ENCODE data around the gene MINDY4B. TPM values are rescaled to one million over a fixed set of nuclear protein-coding genes. Genes with fewer than 3 reads are reported as not detected.

Gene MINDY4B
- total and polyA plus RNA-seq, 2 of the 4 experiments (the other 2 are of a cell fraction) = not detected

- dilution Hi-C loops (cut with HindIII; ENCODE audit: low sequenced_read_pairs, unreplicated experiment) (no loop called here), intact Hi-C loops (cut with micrococcal nuclease) (no loop called here), in situ Hi-C loops (cut with MboI; ENCODE audit: low sequenced_read_pairs) (no loop called here)
- no peaks in the 10 kb centered on the region for H3K79me1 ChIP-seq (ENCODE audit: low read depth in 1 of 2, low read length in 2 of 2)
- H3K56ac ChIP-seq (ENCODE audit: extremely low read depth, insufficient read depth, low read length) = no peak overlapping the region
- no peak overlapping the region for H2BK120ac ChIP-seq (ENCODE audit: low read depth, low read length)
- ATAC-seq (ENCODE audit: low read depth) = no peak
- no peak overlapping the region for H3K4me2 ChIP-seq (ENCODE audit: low read depth, low read length)
- no peak overlapping the region for H3K9ac ChIP-seq (ENCODE audit: low read depth, low read length)
- no peaks in the 10 kb centered on the region for H4K20me1 ChIP-seq (ENCODE audit: insufficient read depth, low read length)
- H3K14ac ChIP-seq (replicated peaks; ENCODE audit: low read depth, low read length) = no peak overlapping the region
- TF ChIP-seq USF2 (IDR thresholded peaks at IDR 0.05; ENCODE audit: low read depth, low read length) = no peak
- no peak for TF ChIP-seq POLR2A (IDR thresholded peaks at IDR 0.05; ENCODE audit: low read depth, low read length)
- no peak for TF ChIP-seq ELK1 (IDR thresholded peaks at IDR 0.05; ENCODE audit: borderline replicate concordance, low read depth, low read length)
- TF ChIP-seq FOS (IDR thresholded peaks at IDR 0.05; ENCODE audit: low read depth, low read length) = no peak
- TF ChIP-seq RCOR1 (IDR thresholded peaks at IDR 0.05; ENCODE audit: insufficient replicate concordance, low read length) = no peak
- no peak for TF ChIP-seq CHD1 (IDR thresholded peaks at IDR 0.05; ENCODE audit: low read depth, low read length)
- TF ChIP-seq MAZ (IDR thresholded peaks at IDR 0.05; ENCODE audit: borderline replicate concordance, low read depth, low read length) = no peak
- no peak for TF ChIP-seq SMC3 (IDR thresholded peaks at IDR 0.05; ENCODE audit: low read depth, low read length)
- TF ChIP-seq MXI1 (IDR thresholded peaks at IDR 0.05; ENCODE audit: borderline replicate concordance, low read depth, low read length) = no peak
- TF ChIP-seq RAD21 (IDR thresholded peaks at IDR 0.05; ENCODE audit: low read length) = no peak
- TF ChIP-seq CEBPB (IDR thresholded peaks at IDR 0.05; ENCODE audit: low read depth, low read length) = no peak
- no peak for TF ChIP-seq RFX5 (IDR thresholded peaks at IDR 0.05; ENCODE audit: low read depth, low read length)
- TF ChIP-seq NFE2L2 (IDR thresholded peaks at IDR 0.05; ENCODE audit: low read depth, low read length) = no peak
- TF ChIP-seq BHLHE40 (IDR thresholded peaks at IDR 0.05; ENCODE audit: low read depth, low read length) = no peak
- no peak for TF ChIP-seq CTCF (conservative IDR thresholded peaks at IDR 0.05; ENCODE audit: low read depth, low read length)
- no peak for TF ChIP-seq MAFK (IDR thresholded peaks at IDR 0.05; ENCODE audit: low read depth, low read length)
- H4K8ac ChIP-seq (ENCODE audit: low read depth in 2 of 2, low read length in 2 of 2) = no peak overlapping the region
- no peak overlapping the region for H3K4ac ChIP-seq (ENCODE audit: low read depth, low read length)
- H4K5ac ChIP-seq (ENCODE audit: low read depth, low read length) = no peak overlapping the region
- H2BK5ac ChIP-seq (ENCODE audit: low read depth, low read length, poor library complexity, severe bottlenecking) = no peak overlapping the region
- ChIA-PET POLR2A (ENCODE audit: unreplicated experiment) (no interaction called here), CTCF (no interaction called here)
- DNase-seq = no peak
- H3K4me3 ChIP-seq (ENCODE audit: insufficient read depth, low read depth, low read length) = no peak overlapping the region
- H3K27ac ChIP-seq (ENCODE audit: insufficient read depth, low read length) = no peak overlapping the region
- H4K91ac ChIP-seq (ENCODE audit: insufficient read depth, low read depth, low read length) = no peak overlapping the region
- no peak overlapping the region for H2BK20ac ChIP-seq (ENCODE audit: low read depth, low read length)
- no peaks in the 10 kb centered on the region for H3K9me1 ChIP-seq (ENCODE audit: insufficient read depth, low read length)
- no peaks in the 10 kb centered on the region for H3K4me1 ChIP-seq (ENCODE audit: control insufficient read depth, insufficient read depth, low read length)
- H2BK15ac ChIP-seq (ENCODE audit: low read depth, low read length) = no peak overlapping the region
- 38% methylated on average over 1 of the region's 2 CpGs; no CpG with 5 or more reads in 1 of the 2 experiments for WGBS, 2 experiments (ENCODE audit: extremely low coverage in 2 of 2, insufficient read length in 1 of 2)
- H3K36me3 ChIP-seq (ENCODE audit: control insufficient read depth, insufficient read depth, low read length) = no peaks in the 10 kb centered on the region
- no TSS peak for BruUV-seq (replicated peaks)
- peaks cover 26% of the 10 kb centered on the region for H3K27me3 ChIP-seq (ENCODE audit: control insufficient read depth, insufficient read depth, low read length)
- H2AK5ac ChIP-seq (ENCODE audit: low read depth, low read length) = no peak overlapping the region
- H2AFZ ChIP-seq (replicated peaks; ENCODE audit: low read length, poor library complexity) = no peak overlapping the region
- H2AK9ac ChIP-seq (replicated peaks; ENCODE audit: low read depth, low read length, poor library complexity) = no peak overlapping the region
- H3K9me3 ChIP-seq (ENCODE audit: control insufficient read depth, insufficient read depth, low read length) = no peaks in the 10 kb centered on the region
- no peak overlapping the region for H3K18ac ChIP-seq (ENCODE audit: low read depth, low read length)
- no peak overlapping the region for H3K23ac ChIP-seq (ENCODE audit: low read depth, low read length)
These were observed 6.1 kb downstream of the MINDY4B start for GRCh38 chr3:150899141-150899540.
